OCI-LY7 (cell line): ENCODE data around the gene PHF13. TPM values are rescaled to one million over a fixed set of nuclear protein-coding genes. Genes with fewer than 3 reads are reported as not detected.
"Not testable (repeated sequence)": the region's sequence is repeated elsewhere in the genome, so short reads cannot be mapped to it uniquely, and the experiment has no call there.

Experiments used
- BruUV-seq: library from RNA; stranded (reverse); fragments of 400-500 nt; replicated peaks from 2 replicates; lab custom pipeline; 2021; lab: Mats Ljungman, UMichigan
- CTCF ChIA-PET: fragments of 300-600 bp; sonication (Branson Sonifier 250); formaldehyde crosslinking; loops from one replicate; lab custom pipeline; 2022; ENCODE audit warnings: antibody characterized with exemption; ENCODE audit not compliant: unreplicated experiment; lab: Charles Lee
- POLR2A ChIA-PET: fragments of 300-600 bp; sonication (Branson Sonifier 250); formaldehyde crosslinking; loops from one replicate; lab custom pipeline; 2022; ENCODE audit warnings: antibody characterized with exemption; lab: Charles Lee
- DNase-seq: peaks from one replicate; pipeline ENCODE4 v3.0.0-alpha.2; 2015; ENCODE audit warnings: low spot score
- H2AFZ ChIP-seq: fragments of 200-600 bp; sonication (generic), shearing (Covaris generic); 2 replicates; pipeline ENCODE4 v1.6.1; 2014; ENCODE audit warnings: mild to moderate bottlenecking, antibody characterized with exemption, low read length, moderate library complexity
- H3K27ac ChIP-seq: fragments of 200-600 bp; sonication (generic); 2 replicates; pipeline ENCODE4 v1.5.1; 2014; ENCODE audit warnings: mixed run types, low read depth, mild to moderate bottlenecking, moderate library complexity, low read length, inconsistent platforms; ENCODE audit not compliant: poor library complexity, severe bottlenecking
- H3K36me3 ChIP-seq: fragments of 200-600 bp; sonication (generic); 2 replicates; pipeline ENCODE4 v1.6.1; 2014; ENCODE audit warnings: mild to moderate bottlenecking, antibody characterized with exemption, low read length, moderate library complexity, mixed read lengths; ENCODE audit not compliant: insufficient read depth
- H3K4me1 ChIP-seq: fragments of 200-600 bp; sonication (generic); 2 replicates; pipeline ENCODE4 v1.5.1; 2014; ENCODE audit warnings: mild to moderate bottlenecking, low read length; ENCODE audit not compliant: insufficient read depth, poor library complexity, severe bottlenecking
- H3K4me2 ChIP-seq: fragments of 200-600 bp; sonication (generic); 2 replicates; pipeline ENCODE4 v1.6.1; 2014; ENCODE audit warnings: mild to moderate bottlenecking, low read length
- H3K4me3 ChIP-seq: fragments of 200-600 bp; sonication (generic); 2 replicates; pipeline ENCODE4 v1.5.1; 2014; ENCODE audit warnings: mild to moderate bottlenecking, low read depth, low read length; ENCODE audit not compliant: poor library complexity, severe bottlenecking
- H3K79me2 ChIP-seq: fragments of 200-600 bp; sonication (generic); 2 replicates; pipeline ENCODE4 v1.6.1; 2016; ENCODE audit warnings: low read depth, mild to moderate bottlenecking, low read length, moderate library complexity, mixed read lengths; ENCODE audit not compliant: insufficient read depth
- H3K9me2 ChIP-seq: fragments of 200-600 bp; sonication (generic); 2 replicates; pipeline ENCODE4 v1.6.1; 2016; ENCODE audit warnings: mild to moderate bottlenecking, low read length, mixed read lengths; ENCODE audit not compliant: insufficient read depth
- H3K9me3 ChIP-seq: fragments of 200-600 bp; sonication (generic); 2 replicates; pipeline ENCODE4 v1.6.1; 2014; ENCODE audit warnings: mild to moderate bottlenecking, mixed run types, low read length, mixed read lengths
- H4K20me1 ChIP-seq: fragments of 200-600 bp; sonication (generic); 2 replicates; pipeline ENCODE4 v1.6.1; 2014; ENCODE audit warnings: mild to moderate bottlenecking, antibody characterized with exemption, low read length, moderate library complexity, mixed read lengths; ENCODE audit not compliant: insufficient read depth
- CTCF ChIP-seq: fragments of 200-600 bp; sonication (generic); conservative IDR thresholded peaks from 2 replicates; pipeline ENCODE4 v1.5.1; 2014; ENCODE audit warnings: mild to moderate bottlenecking, antibody characterized with exemption, low read length, moderate library complexity, mixed read lengths
- EZH2phosphoT487 ChIP-seq: fragments of 200-600 bp; sonication (generic); IDR thresholded peaks from 2 replicates; pipeline ENCODE4 v1.6.1; 2018; ENCODE audit warnings: low read depth, borderline replicate concordance, mild to moderate bottlenecking, mixed run types, antibody characterized with exemption, low read length, moderate library complexity, mixed read lengths
- intact Hi-C: fragments of 100-400 bp; cut with micrococcal nuclease; formaldehyde crosslinking; loops from one replicate; pipeline ENCODE4 v1.10.0; 2022; ENCODE audit not compliant: unreplicated experiment
- total RNA-seq, 2 experiments: library from RNA; depleted of rRNA in 1 of 2; stranded (reverse); fragments of >200 nt in 1 of 2; shearing (Covaris generic) in 1 of 2; gene quantifications; 2 replicates each; pipeline ENCODE4 v1.2.3, GENCODE V29; 2014 to 2022

PHF13 gene
- total RNA-seq, 2 experiments from 2014 or later, result 5.3 to 14.7 TPM

- Histone ChIP-seq H3K9me2 (no peaks in the 10 kb centered on the region), H3K4me3 (no peak overlapping the region), H3K36me3 (peaks cover 70% of the 10 kb centered on the region), H3K4me2 (no peak overlapping the region), H3K4me1 (no peaks in the 10 kb centered on the region), H4K20me1 (no peaks in the 10 kb centered on the region), H3K27ac (no peak overlapping the region), H3K9me3 (no peaks in the 10 kb centered on the region), H2AFZ (no peak overlapping the region), H3K79me2 (peaks cover 4% of the 10 kb centered on the region; the same call in 1 of the 2 replicates)
- DNase-seq, result no peak
- intact Hi-C loops, result no loop called here
- POLR2A ChIA-PET, result no interaction called here
- no TSS peak for BruUV-seq
- no peak for TF ChIP-seq CTCF
- TF ChIP-seq EZH2phosphoT487, result no peak
- CTCF ChIA-PET, result no interaction called here
Observed at GRCh38 chr1:6658359-6659060, 45.0 kb downstream of the PHF13 start.

GRCh38 chr1:6660415-6661049 is 47.0 kb downstream of the PHF13 start:
- no peak for TF ChIP-seq EZH2phosphoT487
- no peak for TF ChIP-seq CTCF
- no peaks in the 10 kb centered on the region for H3K4me1 ChIP-seq
- no peak overlapping the region for H3K27ac ChIP-seq
- CTCF ChIA-PET, result no interaction called here
- BruUV-seq, result no TSS peak
- no peak for DNase-seq
- peaks cover 73% of the 10 kb centered on the region for H3K36me3 ChIP-seq
- H4K20me1 ChIP-seq, result no peaks in the 10 kb centered on the region
- no peak overlapping the region for H3K4me3 ChIP-seq
- H3K9me3 ChIP-seq, result no peaks in the 10 kb centered on the region
- no peaks in the 10 kb centered on the region for H3K9me2 ChIP-seq
- POLR2A ChIA-PET, result interaction anchor here (0.6 kb wide), 1 partner anchor 421 kb away, joined by 3 read pairs; no protein-coding TSS in a partner anchor
- no peak overlapping the region for H3K4me2 ChIP-seq
- H2AFZ ChIP-seq, result no peak overlapping the region
- intact Hi-C loops, result no loop called here
- peaks cover 4% of the 10 kb centered on the region; the same call in 1 of the 2 replicates for H3K79me2 ChIP-seq

- H3K79me2 ChIP-seq, BruUV-seq, H3K9me3 ChIP-seq, CTCF ChIA-PET, intact Hi-C loops, H4K20me1 ChIP-seq, H3K9me2 ChIP-seq, DNase-seq, H3K4me3 ChIP-seq, H2AFZ ChIP-seq, H3K4me1 ChIP-seq, POLR2A ChIA-PET, H3K27ac ChIP-seq, H3K4me2 ChIP-seq: not testable (repeated sequence)
- peaks cover 80% of the 10 kb centered on the region for H3K36me3 ChIP-seq
Observed at GRCh38 chr1:6662468-6662867, 48.9 kb downstream of the PHF13 start.
